HAP-1 (cell line): ENCODE results near the gene TXNRD2.
"Not testable (repeated sequence)": the region's sequence is repeated elsewhere in the genome, so short reads cannot be mapped to it uniquely, and the experiment has no call there.

Source experiments
- DNase-seq, 2 experiments: peaks; one replicate each; pipeline ENCODE4 v3.0.0-alpha.2; 2016 to 2020; ENCODE audit warnings: low spot score in 2 of 2
- H3K27me3 ChIP-seq: fragments of 250-450 bp; sonication (Bioruptor Pico); 2 replicates; pipeline ENCODE4 v1.5.1; 2020; ENCODE audit warnings: low read depth, mild to moderate bottlenecking, moderate library complexity
- H3K36me3 ChIP-seq: fragments of 250-450 bp; sonication (Bioruptor Pico); replicated peaks from 2 replicates; pipeline ENCODE4 v1.5.1; 2020; ENCODE audit warnings: mild to moderate bottlenecking
- H3K4me1 ChIP-seq: fragments of 250-450 bp; sonication (Bioruptor Pico); 2 replicates; pipeline ENCODE4 v1.5.1; 2020; ENCODE audit warnings: mild to moderate bottlenecking
- H3K4me3 ChIP-seq: fragments of 250-450 bp; sonication (Bioruptor Pico); 2 replicates; pipeline ENCODE4 v1.5.1; 2020; ENCODE audit warnings: mild to moderate bottlenecking, moderate library complexity
- H3K9me3 ChIP-seq: fragments of 250-450 bp; sonication (Bioruptor Pico); 2 replicates; pipeline ENCODE4 v1.5.1; 2020; ENCODE audit warnings: mild to moderate bottlenecking, moderate library complexity
- in situ Hi-C: fragments of 300-500 bp; cut with MboI; formaldehyde crosslinking; loops from 3 replicates; pipeline ENCODE4 v1.14.3; 2020; ENCODE audit warnings: low sequenced_read_pairs, inconsistent platforms, mixed read lengths

The TXNRD2 gene

DNA sequence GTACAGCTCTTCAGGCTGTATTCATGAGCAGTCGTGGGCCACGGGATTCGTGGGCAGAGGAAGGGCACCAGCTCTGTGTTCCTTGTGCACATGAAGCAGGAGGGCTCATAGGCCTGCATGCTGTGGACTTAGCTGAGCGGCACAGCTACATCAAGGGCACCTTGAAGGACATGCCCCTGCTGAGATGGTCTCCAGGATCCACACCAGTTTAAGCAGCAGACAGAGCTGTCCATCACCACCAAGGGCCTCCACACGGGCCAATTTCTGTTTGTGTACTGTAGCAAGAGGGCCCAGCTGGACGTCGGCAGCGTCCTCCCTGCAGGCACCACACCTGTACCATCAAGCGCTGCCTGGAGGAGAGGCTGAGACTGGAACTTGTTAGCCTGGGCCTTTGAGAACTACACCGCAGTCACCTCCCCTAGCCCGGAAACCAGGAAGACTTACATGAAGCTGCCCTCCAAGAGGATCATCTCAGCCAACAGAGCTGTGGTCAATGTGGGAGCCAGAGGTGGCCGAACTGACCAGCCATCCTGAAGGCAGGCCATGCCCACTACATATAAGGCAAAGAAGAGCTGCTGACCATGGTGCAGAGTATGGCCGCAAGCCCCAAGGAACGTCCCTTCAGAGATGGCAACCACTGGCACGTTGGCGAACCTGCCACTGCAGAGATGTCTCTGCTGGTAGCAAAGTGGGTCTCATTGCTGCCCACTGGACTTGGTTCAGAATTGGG, 54.2 kb downstream of the TXNRD2 start:
- in situ Hi-C loops, result no loop called here
- Histone ChIP-seq H3K9me3 (no peaks in the 10 kb centered on the region), H3K4me3 (no peak overlapping the region), H3K27me3 (no peaks in the 10 kb centered on the region), H3K36me3 (no peaks in the 10 kb centered on the region; the same call in 1 of the 2 replicates), H3K4me1 (peaks cover 9% of the 10 kb centered on the region)
- no peak for DNase-seq

GRCh38 chr22:19886605-19887255, 54.9 kb downstream of the TXNRD2 start:
- peaks cover 14% of the 10 kb centered on the region for H3K4me1 ChIP-seq

DNA sequence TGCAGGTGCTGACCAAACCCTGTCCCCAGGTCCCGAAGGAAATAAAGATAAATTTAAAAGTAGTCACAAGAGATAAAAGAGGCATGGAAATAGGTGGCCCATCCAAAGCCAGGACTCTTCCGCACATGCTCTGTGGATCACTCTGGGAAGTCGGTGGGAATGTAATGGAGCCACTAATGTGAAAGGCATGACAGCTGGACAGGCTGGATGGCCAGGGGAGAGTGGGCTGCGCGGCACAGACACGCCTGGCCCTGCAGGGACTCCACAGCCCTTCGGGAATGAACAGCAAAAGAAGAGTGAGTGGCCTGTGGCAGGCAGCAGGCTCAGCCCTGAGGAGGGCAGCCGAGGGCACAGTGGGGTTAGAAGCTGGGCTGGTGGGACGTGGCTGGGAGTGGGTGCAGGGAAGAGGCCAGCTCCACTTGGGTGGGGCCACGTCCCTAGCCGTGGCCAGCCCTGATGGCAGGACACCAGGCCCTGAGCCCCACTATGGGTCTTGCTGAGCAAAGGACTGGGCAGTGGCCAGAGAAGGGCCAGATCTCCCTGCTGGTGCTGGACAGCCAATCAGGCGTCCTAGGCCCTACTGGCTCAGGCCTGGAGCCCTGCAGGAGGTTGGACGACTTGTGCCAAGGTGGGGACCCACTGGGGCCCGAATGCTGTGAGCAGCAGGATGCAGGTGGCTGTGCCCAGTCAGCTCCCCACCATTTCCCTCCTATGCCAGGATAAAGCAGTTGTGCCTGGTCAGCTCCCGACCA, 55.6 kb downstream of the TXNRD2 start:
- DNase-seq, result no peak
- Histone ChIP-seq H3K27me3 (no peaks in the 10 kb centered on the region), H3K4me3 (no peak overlapping the region), H3K9me3 (no peaks in the 10 kb centered on the region), H3K36me3 (no peaks in the 10 kb centered on the region; the same call in 1 of the 2 replicates), H3K4me1 (peaks cover 14% of the 10 kb centered on the region)
- in situ Hi-C loops, result no loop called here

More at GRCh38 chr22:19886605-19887255, 54.9 kb downstream of the TXNRD2 start:
- in situ Hi-C loops, result no loop called here
- Histone ChIP-seq H3K27me3 (no peaks in the 10 kb centered on the region), H3K9me3 (no peaks in the 10 kb centered on the region), H3K4me3 (no peak overlapping the region), H3K36me3 (no peaks in the 10 kb centered on the region; the same call in 1 of the 2 replicates)
- no peak for DNase-seq

DNA sequence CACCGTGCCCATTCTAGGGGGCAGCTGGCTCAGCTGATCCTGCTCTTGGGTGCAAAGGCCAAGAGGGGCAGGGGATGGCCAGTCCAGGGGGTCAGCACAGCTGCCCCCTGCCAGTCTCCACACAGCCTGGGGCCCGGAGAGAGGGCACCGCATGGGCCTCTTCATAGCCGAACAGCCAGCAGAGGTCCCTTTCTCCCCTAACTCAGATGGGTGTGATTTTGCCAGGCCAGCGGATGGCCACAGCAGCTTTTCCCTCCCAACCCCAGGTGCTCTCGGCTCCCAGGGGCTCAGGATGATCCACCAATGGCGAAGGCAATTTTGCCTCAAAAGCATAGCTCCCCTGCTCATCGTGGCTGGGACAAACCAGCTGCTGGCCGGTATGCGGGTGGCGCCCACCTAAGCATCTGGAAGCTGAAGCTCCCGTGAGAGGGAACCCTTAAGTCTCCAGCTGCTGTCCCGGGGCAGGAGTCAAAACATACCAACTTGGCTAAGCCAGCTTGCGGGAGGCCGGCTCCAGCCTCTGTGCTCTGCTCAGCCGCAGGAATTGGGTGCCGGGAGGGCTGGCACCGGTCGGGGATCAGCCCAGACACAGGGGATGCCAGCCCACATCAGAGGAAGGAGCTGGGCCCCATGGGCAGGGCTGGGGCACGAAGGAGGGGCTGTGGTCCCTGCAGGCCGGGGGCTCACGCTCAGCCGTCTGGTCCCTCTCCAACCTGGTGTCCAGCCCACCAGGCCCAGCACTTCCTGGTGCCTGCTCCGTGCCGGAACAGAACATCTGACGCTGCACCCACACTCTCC, 56.5 kb downstream of the TXNRD2 start:
- in situ Hi-C loops, result no loop called here
- Histone ChIP-seq H3K9me3 (no peaks in the 10 kb centered on the region), H3K27me3 (no peaks in the 10 kb centered on the region), H3K36me3 (no peaks in the 10 kb centered on the region; the same call in 1 of the 2 replicates), H3K4me3 (no peak overlapping the region), H3K4me1 (peaks cover 21% of the 10 kb centered on the region)
- no peak for DNase-seq

DNA sequence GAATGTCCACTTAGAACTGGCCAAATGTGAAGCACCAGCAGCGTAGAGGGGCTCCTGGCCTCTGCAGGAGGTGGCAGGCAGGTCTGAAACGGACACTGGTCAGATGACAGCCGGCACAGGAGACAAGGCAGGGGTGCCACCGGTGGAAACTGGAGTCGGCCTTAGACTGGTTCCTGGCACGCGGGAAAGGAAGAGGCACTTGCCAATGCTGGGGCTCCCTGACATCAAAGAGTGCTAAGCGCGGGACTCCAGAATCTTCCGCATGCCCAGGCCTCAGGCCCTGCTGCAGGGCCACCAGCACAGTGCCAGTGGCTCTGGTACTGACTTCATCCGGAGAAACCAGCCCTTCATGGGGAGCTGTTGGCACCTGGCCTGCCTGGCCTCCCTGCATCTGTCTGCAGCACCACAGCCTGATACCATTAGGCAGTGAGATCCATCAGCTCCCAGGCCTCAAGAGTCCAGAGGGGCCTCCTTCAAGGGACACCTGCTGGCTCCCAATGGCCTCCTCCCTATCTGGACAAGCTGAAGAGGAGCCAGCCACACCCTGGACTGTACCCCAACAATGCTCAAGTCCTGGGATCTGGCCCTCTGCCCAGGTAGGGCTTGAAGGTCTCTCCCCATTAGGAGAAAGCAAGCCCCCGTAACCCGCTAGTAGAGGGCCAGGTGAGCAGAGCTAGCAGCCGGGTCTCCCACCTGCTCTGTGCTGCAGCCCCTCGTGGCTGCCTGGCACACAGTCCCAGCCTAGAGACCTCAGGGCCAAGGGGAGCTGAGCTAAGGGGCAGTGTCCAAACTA, 57.3 kb downstream of the TXNRD2 start:
- DNase-seq, result no peak
- Histone ChIP-seq H3K9me3 (no peaks in the 10 kb centered on the region), H3K36me3 (no peaks in the 10 kb centered on the region; the same call in 1 of the 2 replicates), H3K4me1 (peaks cover 25% of the 10 kb centered on the region), H3K4me3 (no peak overlapping the region), H3K27me3 (no peaks in the 10 kb centered on the region)
- in situ Hi-C loops, result no loop called here

GRCh38 chr22:19883446-19883845, 58.2 kb downstream of the TXNRD2 start:
- H3K27me3 ChIP-seq, H3K36me3 ChIP-seq, H3K4me3 ChIP-seq, in situ Hi-C loops, H3K9me3 ChIP-seq, DNase-seq: not testable (repeated sequence)
- peaks cover 25% of the 10 kb centered on the region for H3K4me1 ChIP-seq

DNA sequence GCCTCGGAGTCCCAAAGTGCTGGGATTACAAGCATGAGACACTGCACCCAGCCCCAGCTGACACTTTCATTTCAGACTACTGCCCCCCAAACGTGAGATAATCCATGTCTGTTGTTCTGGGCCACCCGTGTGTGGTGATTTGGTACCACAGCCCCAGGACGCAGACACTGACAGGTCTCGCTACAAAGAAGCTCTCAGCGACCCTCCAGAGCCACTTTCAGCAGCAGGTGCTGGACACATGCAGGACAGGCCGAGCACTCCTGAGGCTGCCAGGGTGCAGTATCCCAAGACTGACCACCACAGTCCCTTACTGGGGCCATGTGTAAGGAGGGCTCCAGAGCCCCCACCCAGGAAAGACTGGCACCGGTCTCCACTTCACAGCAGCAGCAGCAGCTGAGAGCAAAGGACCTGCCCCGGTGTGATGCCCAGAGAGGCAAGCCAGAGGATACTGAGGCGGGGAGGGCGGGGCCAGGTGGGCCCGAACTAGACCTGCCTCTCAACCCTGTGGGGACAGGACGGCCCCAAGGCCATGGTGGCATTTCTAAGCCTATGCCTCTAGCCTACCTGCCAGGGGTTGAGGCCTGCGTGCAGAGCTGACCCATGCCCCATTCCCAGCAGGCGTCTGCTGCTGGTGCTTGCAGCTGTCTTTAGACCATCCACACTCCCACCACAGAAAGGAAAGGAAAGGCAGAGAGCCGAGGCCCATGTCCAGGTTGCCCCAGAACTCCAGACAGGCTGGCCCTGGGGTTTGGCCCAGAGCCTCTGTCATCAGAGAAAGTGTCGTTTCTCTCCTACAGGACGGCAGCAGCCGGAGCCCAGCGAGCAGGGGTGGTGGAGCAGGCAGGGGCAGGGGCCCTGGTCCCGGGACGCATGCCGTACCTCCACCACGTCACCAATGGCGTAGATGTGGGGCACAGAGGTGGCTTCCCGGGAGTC, 58.9 kb downstream of the TXNRD2 start:
- H3K27me3 ChIP-seq, result no peaks in the 10 kb centered on the region
- DNase-seq, result no peak
- H3K36me3 ChIP-seq, result no peaks in the 10 kb centered on the region; the same call in 1 of the 2 replicates
- in situ Hi-C loops, result no loop called here
- H3K4me1 ChIP-seq, result peaks cover 25% of the 10 kb centered on the region
- no peaks in the 10 kb centered on the region for H3K9me3 ChIP-seq
- no peak overlapping the region for H3K4me3 ChIP-seq

GRCh38 chr22:19880786-19881569, 60.6 kb downstream of the TXNRD2 start:
- H3K4me1 ChIP-seq, result peaks cover 25% of the 10 kb centered on the region
- peak; percentile 93 to 97 for DNase-seq
- H3K9me3 ChIP-seq, result no peaks in the 10 kb centered on the region
- no peaks in the 10 kb centered on the region; the same call in 1 of the 2 replicates for H3K36me3 ChIP-seq
- no peak overlapping the region for H3K4me3 ChIP-seq
- no peaks in the 10 kb centered on the region for H3K27me3 ChIP-seq
- in situ Hi-C loops, result no loop called here

- H3K9me3 ChIP-seq, result no peaks in the 10 kb centered on the region
- peak overlapping the region; percentile 2; the same call in 1 of the 2 replicates for H3K4me3 ChIP-seq
- H3K4me1 ChIP-seq, result peaks cover 25% of the 10 kb centered on the region
- DNase-seq, result no peak
- H3K36me3 ChIP-seq, result no peaks in the 10 kb centered on the region; the same call in 1 of the 2 replicates
- no peaks in the 10 kb centered on the region for H3K27me3 ChIP-seq
- in situ Hi-C loops, result no loop called here
These were observed 61.4 kb downstream of the TXNRD2 start for GRCh38 chr22:19879992-19880785.

DNA sequence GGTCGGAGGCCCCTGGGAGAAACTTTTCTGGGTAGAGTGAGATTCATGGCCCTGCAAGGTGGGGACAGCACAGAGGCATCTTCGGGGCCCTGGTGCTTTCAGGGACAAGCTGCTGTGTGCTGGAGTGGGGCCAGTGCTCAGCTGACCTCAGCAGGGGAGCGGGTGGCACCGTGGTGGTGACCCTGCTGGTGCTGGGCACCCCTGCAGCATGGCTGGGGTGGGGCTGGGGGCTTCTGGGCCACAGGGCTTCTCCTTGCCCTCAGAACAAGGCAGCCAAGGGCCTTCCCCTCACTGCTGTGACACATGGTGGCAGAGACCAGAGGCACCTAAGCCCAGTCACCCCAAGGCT, 62.0 kb downstream of the TXNRD2 start:
- no peak for DNase-seq
- peaks cover 25% of the 10 kb centered on the region for H3K4me1 ChIP-seq
- no peaks in the 10 kb centered on the region for H3K27me3 ChIP-seq
- no peaks in the 10 kb centered on the region for H3K9me3 ChIP-seq
- in situ Hi-C loops, result no loop called here
- no peak overlapping the region for H3K4me3 ChIP-seq
- H3K36me3 ChIP-seq, result no peaks in the 10 kb centered on the region; the same call in 1 of the 2 replicates

- peaks cover 25% of the 10 kb centered on the region for H3K4me1 ChIP-seq
- no peaks in the 10 kb centered on the region for H3K9me3 ChIP-seq
- in situ Hi-C loops, result no loop called here
- H3K36me3 ChIP-seq, result no peaks in the 10 kb centered on the region; the same call in 1 of the 2 replicates
- DNase-seq, result no peak
- no peak overlapping the region for H3K4me3 ChIP-seq
- H3K27me3 ChIP-seq, result no peaks in the 10 kb centered on the region
These were observed 62.4 kb downstream of the TXNRD2 start for GRCh38 chr22:19879246-19879570.
